ENCODE results near the gene CUL2.

DNA sequence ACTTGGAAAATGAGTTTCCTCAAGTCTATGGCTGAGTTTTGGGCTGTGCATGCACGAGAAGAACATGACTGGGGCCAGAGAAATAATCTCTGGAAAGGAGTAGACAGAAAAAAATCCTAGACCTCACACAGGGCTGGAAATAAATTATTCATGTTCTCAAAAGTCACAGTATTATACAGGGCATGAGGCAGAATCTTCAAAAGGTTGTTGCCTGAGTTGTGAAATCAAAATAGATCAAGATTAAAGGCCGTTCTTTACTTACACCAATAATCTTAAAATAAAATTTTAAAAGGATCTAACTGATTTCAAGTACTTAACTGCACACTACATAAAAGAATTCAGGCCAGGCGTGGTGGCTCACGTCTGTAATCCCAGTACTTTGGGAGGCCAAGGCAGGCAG, 22.4 kb upstream of the CUL2 start:
- TF ChIP-seq, protein P1, sequence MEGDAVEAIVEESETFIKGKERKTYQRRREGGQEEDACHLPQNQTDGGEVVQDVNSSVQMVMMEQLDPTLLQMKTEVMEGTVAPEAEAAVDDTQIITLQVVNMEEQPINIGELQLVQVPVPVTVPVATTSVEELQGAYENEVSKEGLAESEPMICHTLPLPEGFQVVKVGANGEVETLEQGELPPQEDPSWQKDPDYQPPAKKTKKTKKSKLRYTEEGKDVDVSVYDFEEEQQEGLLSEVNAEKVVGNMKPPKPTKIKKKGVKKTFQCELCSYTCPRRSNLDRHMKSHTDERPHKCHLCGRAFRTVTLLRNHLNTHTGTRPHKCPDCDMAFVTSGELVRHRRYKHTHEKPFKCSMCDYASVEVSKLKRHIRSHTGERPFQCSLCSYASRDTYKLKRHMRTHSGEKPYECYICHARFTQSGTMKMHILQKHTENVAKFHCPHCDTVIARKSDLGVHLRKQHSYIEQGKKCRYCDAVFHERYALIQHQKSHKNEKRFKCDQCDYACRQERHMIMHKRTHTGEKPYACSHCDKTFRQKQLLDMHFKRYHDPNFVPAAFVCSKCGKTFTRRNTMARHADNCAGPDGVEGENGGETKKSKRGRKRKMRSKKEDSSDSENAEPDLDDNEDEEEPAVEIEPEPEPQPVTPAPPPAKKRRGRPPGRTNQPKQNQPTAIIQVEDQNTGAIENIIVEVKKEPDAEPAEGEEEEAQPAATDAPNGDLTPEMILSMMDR (IDR thresholded peaks at IDR 0.05): no peak
- no peak for TF ChIP-seq POLR2A (IDR thresholded peaks at IDR 0.05)
